Stimulated activated CD8-positive, alpha-beta memory T cell treated with anti-CD3 and anti-CD28 coated beads, Interleukin-7, amount 100 ng/mL, for 4 hours (primary cell): ENCODE data around the gene FAM8A1.

ENCODE experiments used
- DNase-seq, 2 donors: peaks; one replicate each; pipeline ENCODE4 v3.0.0-alpha.2; 2020; ENCODE audit warnings: low read depth in 2 of 2

Gene FAM8A1

GRCh38 chr6:17602888-17603287 is 2.8 kb downstream of the FAM8A1 start:
- DNase-seq: no peak

DNA sequence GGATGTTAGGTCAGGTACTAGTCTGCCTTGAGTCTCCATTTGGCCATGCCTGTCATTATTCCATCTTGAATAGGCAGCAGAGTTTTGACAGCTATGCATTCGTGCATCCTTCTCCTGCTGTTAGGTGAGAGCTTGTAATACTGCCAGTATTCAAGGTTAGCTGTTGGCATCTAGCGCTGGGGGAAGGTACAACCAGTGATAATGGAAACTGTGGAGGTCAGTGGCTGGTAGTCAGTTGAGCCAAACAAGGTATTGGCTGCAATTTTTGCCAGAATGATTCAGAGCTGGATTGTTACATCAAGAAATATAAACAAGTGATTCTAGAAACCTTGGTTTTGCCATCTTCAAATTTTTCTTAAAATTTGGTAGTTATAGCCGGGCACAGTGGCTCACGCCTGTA is 6.5 kb downstream of the FAM8A1 start:
- no peak for DNase-seq

DNA sequence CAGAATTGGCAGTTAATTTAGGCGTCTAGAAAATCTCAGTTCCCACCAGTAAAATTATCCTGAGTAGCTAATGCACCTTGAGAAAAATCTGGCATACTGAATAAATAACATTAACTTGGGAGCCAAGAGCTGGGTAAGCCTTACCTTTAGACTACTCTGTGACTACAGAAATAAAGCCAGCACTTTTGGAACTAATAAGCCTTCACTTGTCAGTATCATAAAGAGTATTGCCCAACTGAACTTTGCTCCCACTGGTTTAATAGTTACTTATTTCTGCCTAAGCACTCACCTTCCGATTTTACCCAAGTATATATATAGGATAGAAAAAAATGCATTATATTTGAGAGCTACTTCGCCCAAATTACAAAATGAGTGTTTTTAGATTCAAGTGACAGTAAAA is 10.7 kb downstream of the FAM8A1 start:
- DNase-seq: no peak

DNA sequence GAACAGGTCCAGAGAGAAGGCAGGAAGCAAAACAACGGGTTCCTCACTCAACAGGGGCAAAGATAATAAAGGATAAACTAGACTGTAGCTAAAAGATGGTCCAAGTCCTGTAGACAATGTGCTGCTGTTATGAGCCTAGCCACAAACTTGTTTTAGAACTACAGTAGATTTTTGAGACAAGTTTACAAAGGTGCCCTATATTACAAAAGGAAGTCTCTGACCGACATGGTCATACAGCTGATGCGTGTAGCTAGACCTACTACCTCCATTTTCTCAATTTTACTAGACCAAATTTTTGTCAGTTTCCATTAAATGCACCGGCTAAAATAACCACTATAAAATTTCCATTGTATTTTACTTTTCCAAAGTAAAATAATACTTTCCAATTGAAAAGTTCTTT is 11.9 kb downstream of the FAM8A1 start:
- DNase-seq: no peak

GRCh38 chr6:17615794-17616193 is 15.7 kb downstream of the FAM8A1 start:
- DNase-seq: no peak

GRCh38 chr6:17621003-17621402 is 20.9 kb downstream of the FAM8A1 start:
- DNase-seq: no peak

DNA sequence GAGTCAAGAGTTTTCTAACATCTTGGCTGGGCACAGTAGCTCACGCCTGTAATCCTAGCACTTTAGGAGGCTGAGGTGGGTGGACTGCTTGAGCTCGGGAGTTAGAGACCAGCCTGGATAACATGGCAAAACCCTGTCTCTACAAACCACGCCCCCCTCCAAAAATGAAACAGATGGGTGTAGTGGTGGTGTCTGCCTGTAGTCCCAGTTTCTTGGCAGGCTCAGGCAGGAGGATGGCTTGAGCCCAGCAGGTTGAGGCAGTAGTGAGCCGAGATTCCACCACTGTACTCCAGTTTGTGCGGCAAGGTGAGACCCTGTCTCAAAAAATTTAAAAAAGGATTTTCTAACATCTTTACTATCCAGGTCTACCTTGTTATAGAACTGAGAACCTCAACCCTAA is 22.0 kb downstream of the FAM8A1 start:
- DNase-seq: no peak

DNA sequence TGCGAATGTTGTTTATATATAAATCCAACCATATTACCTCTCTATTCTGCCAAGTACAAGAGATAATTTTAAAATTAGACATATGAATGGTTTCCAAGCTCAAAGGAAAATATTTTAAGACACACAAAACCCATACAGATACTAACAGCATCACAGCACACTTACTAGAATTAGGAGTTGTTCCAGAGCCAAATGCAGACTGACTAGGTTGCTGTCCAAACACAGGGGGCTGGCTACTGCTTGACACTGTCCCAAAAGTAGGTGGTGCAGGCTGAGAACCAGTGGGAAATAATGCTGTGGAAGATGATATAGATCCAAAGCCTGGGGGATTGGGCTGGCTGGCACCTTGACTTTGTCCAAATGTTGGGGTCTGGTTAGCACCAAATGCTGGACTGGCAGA is 24.3 kb downstream of the FAM8A1 start:
- DNase-seq: no peak

DNA sequence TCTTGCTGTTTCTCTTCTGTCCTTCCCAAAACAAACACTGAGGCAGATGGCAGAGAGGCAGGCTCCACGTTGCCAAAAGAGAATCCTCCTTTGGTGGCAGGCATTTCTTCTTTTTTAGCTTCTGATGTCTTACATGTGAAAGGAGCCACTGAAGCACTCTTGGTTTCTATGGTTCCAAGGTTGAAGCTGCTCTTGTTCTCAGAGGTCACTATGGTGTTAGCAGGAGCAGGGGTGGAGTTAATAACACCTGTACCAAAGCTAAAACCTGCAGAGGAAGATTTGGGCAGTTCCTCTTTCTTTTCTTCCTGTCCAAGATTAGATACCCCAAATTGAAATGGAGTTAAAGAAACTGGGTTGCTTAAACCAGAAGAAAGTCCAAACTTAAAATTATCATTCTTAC is 28.8 kb downstream of the FAM8A1 start:
- DNase-seq: no peak

DNA sequence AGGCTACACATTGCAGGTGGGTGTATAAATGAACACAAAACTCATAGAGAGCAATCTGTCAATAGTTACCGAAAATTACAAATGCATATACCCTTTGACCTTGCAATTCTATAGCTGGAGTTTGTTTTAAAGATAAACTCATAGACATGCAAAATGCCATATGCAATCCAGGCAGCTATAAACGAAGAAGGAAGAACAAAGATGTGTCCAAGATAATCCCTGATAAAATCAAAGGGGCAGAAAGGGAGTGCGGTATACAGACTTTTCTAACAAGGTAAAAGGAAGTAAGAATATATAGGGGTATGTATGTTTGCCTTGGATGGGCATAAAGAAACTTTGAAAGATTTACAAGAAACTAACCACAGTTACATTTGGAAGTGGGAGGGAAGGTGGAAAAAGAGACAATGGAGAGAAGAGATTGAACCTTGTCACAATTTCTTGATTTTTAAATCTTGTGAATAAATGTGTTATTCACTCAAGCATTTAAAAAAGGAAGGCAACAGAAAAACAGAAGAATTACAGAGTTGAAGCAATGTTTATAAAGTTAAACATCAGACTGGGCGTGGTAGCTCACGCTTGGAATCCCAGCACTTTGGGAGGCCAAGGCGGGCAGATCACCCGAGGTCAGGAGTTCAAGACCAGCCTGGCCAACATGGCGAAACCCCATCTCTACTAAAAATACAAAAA is 29.9 kb downstream of the FAM8A1 start:
- no peak for DNase-seq

DNA sequence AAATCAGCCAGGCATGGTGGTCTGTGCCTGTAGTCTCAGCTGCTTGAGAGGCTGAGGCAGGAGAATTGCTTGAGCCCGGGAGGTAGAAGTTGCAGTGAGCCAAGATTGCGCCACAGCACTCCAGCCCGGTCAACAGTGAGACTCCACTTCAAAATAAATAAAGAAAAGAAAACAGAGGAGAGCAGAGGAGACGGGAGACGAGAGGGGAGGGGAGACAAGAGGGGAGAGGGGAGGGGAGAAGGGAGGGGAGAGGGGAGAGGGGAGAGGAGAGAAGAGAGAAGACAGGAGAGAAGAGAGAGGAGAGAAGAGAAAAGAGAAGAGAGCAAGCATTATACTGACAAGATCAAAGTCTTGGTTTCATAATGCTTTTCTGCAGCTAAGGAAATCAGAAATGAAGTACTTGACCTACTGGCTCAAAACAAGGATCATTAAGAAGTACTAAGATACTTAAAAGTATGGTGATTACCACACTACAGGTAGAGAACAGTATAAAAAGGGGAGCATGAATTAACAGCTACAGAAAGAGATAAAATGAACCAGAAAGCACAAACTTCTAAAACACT is 30.5 kb downstream of the FAM8A1 start:
- no peak for DNase-seq

DNA sequence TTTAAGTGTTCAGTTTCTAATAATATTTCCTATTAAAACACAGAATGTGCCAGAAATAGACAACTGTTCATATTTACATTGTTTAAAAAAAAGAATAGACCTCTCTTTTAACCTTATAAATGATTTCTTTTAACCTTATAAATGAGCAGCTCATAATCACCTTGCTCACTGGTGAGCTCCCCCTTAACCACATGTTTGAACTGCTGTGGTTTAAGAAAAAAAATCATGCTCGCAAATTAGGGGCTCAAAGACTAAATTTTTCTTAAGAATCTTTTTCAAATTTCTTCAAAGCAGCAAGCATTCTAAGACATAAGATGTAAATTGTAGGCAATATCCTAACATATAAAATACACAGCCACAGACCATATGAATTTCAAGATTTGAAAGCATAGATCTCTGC is 32.8 kb downstream of the FAM8A1 start:
- DNase-seq: no peak

GRCh38 chr6:17633465-17634188 is 33.5 kb downstream of the FAM8A1 start:
- DNase-seq: peak; percentile 5 to 6

DNA sequence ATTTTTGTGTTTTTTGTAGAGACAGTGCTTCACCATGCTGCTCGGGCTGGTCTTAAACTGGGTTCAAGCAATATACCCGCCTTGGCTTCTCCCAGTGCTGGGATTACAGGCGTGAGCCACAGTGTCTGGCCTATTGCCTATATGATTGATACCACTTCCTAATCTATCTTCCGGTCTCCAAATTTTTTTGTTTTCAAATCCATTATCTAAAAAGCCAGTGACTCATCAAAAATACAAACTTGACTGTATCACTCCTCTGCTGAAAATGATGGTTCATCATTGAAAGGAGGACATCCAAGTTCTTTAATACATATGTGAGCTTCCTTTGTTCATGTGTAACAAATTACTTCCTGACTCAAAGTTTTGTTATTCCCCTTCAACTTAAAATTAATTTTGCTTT is 35.5 kb downstream of the FAM8A1 start:
- no peak for DNase-seq

DNA sequence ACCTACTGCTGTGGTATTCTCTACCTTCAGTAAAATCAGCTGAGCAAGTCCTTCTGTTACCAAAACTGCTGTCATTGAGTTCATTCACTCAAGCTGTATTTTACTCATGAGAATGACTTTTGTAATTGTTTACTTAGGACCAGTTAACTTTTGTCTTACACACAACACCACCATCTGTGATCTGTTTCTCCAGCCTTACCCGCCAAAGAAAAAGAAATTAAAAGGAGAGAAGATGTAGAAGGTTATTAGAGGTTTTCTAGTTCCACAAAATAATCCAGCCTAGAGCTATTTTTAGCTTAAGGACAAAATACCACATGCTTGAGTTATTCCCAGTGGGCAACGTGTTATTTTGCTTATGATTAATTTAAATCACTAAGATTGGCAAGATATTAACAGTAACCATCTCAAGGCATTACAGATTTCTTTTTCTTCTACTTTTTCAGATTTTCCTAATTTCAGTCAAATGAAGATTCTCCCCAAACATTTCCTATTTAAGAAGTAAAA is 38.2 kb downstream of the FAM8A1 start:
- DNase-seq: no peak

- DNase-seq: no peak
Observed at GRCh38 chr6:17640477-17640917, 40.4 kb downstream of the FAM8A1 start.

- no peak for DNase-seq
Observed at GRCh38 chr6:17648745-17649144, 48.6 kb downstream of the FAM8A1 start.

GRCh38 chr6:17650656-17651309 is 50.7 kb downstream of the FAM8A1 start:
- DNase-seq: no peak

DNA sequence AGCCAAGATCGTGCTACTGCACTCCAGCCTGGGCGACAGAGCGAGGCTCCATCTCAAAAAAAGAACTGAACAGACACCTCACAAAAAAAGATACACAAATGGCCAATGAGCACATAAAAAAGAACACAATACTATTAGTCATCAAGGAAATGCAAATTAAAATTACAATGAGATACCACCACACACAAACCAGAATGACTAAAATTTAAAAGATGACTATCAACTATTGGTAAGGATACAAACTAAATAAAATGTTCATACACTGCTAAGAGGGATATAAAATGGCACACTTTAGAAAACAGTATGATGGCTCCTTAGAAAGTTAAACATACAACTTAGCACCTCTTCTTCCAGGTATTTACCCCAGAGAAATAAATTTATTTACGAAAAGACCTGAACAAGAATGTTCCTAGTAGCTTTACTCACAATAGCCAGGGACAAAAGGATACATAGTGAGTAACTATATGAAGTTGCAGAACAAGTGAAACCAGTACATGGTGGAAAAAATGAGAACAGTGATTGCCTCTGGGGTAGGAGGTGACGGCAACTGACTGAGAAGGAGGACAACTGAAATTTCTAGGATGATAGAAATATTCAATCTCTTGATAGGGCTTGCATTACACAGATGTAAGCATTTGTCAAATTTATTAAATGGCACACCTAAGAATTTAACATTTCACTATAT is 53.2 kb downstream of the FAM8A1 start:
- no peak for DNase-seq

- no peak for DNase-seq
Observed at GRCh38 chr6:17656092-17656491, 56.0 kb downstream of the FAM8A1 start.

GRCh38 chr6:17656644-17657043 is 56.5 kb downstream of the FAM8A1 start:
- DNase-seq: no peak
